PC-9 (cell line): Measurements from ENCODE around the gene COL15A1.

Experiments
- CTCF ChIP-seq: fragments of 200-600 bp; sonication (generic); conservative IDR thresholded peaks from 2 replicates; pipeline ENCODE4 v1.6.1; 2017; ENCODE audit warnings: mixed run types, antibody characterized with exemption, mild to moderate bottlenecking, moderate library complexity
- EZH2 ChIP-seq: fragments of 200-600 bp; sonication (generic); IDR thresholded peaks from 2 replicates; pipeline ENCODE4 v1.8.0; 2017; ENCODE audit warnings: antibody characterized with exemption, low read depth

GRCh38 chr9:99104459-99105151 lies 160.9 kb downstream of the COL15A1 start, which contains the start of gene TGFBR1:
- TF ChIP-seq EZH2: no peak
- TF ChIP-seq CTCF: no peak
